Neural progenitor cell (in vitro differentiated cells): ENCODE measurements around the gene FAM193B.

Experiments
- EZH2 ChIP-seq: fragments of 200-600 bp; sonication (generic); IDR thresholded peaks from 2 replicates; pipeline ENCODE4 v1.6.1; 2017; ENCODE audit warnings: antibody characterized with exemption, mild to moderate bottlenecking, moderate library complexity
- TF ChIP-seq, protein P1 (sequence below): fragments of 200-600 bp; sonication (generic); IDR thresholded peaks from 2 replicates; pipeline ENCODE4 v1.5.1; 2017; ENCODE audit warnings: antibody characterized with exemption, mild to moderate bottlenecking

DNA sequence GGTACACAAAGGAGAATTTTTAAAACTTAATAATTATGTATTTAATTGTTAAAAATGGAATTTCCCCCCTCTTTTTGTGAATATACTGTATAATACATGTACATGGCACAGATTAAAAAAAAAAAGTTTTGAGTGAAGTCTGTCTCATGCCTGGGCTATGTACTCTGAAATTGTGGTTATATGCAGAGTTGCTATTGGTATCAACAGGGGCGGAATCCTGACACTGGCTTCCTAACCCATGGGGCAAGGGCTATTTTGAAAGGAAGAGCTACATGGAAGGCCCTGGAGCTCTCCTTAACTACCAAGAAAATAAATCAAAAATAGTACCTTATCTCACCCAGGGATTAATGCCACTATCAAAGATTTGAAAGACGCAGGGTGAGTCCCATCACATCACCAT, 865 bp upstream of the FAM193B start:
- TF ChIP-seq, protein P1, sequence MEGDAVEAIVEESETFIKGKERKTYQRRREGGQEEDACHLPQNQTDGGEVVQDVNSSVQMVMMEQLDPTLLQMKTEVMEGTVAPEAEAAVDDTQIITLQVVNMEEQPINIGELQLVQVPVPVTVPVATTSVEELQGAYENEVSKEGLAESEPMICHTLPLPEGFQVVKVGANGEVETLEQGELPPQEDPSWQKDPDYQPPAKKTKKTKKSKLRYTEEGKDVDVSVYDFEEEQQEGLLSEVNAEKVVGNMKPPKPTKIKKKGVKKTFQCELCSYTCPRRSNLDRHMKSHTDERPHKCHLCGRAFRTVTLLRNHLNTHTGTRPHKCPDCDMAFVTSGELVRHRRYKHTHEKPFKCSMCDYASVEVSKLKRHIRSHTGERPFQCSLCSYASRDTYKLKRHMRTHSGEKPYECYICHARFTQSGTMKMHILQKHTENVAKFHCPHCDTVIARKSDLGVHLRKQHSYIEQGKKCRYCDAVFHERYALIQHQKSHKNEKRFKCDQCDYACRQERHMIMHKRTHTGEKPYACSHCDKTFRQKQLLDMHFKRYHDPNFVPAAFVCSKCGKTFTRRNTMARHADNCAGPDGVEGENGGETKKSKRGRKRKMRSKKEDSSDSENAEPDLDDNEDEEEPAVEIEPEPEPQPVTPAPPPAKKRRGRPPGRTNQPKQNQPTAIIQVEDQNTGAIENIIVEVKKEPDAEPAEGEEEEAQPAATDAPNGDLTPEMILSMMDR, result no peak
- no peak for TF ChIP-seq EZH2
